Lung (tissue), 12 donors: ENCODE measurements around the gene WNT16. TPM values are rescaled to one million over a fixed set of nuclear protein-coding genes. Genes with fewer than 3 reads are reported as not detected.

Experiments
- ATAC-seq: fragments of 200-7000 bp; cut with Tn5 transposase; one replicate; pipeline ENCODE4 v1.9.1; 2020; ENCODE audit warnings: moderate number of reproducible peaks; ENCODE audit not compliant: insufficient read depth, low FRiP score
- DNase-seq, 3 donors: peaks; one replicate each; pipeline ENCODE4 v3.0.0-alpha.2; 2013 to 2017
- H3K27ac ChIP-seq, 2 donors: one replicate each; pipeline ENCODE4 v1.5.1; 2013; ENCODE audit warnings: mild to moderate bottlenecking in 2 of 2, moderate library complexity in 2 of 2, control low read depth in 1 of 2, inconsistent platforms in 1 of 2, low read depth in 1 of 2, low read length in 1 of 2
- H3K27me3 ChIP-seq, 3 donors: one replicate each; pipeline ENCODE4 v1.5.1; 2013; ENCODE audit warnings: low read length in 2 of 3; ENCODE audit not compliant: control insufficient read depth in 3 of 3, insufficient read depth in 3 of 3
- H3K36me3 ChIP-seq, 4 donors: one replicate each; pipeline ENCODE4 v1.5.1; 2013; ENCODE audit warnings: low read length in 4 of 4, mild to moderate bottlenecking in 1 of 4, moderate library complexity in 1 of 4; ENCODE audit not compliant: control insufficient read depth in 4 of 4, insufficient read depth in 4 of 4
- H3K4me1 ChIP-seq, 5 donors: one replicate each; pipeline ENCODE4 v1.5.1; 2013; ENCODE audit warnings: low read length in 5 of 5, mild to moderate bottlenecking in 2 of 5, moderate library complexity in 1 of 5; ENCODE audit not compliant: control insufficient read depth in 5 of 5, insufficient read depth in 5 of 5
- H3K4me3 ChIP-seq: one replicate; pipeline ENCODE4 v1.5.1; 2013; ENCODE audit warnings: mild to moderate bottlenecking, control low read depth, moderate library complexity
- H3K9ac ChIP-seq, 2 donors: one replicate each; pipeline ENCODE4 v1.5.1; 2013; ENCODE audit warnings: low read length in 2 of 2, control low read depth in 1 of 2; ENCODE audit not compliant: insufficient read depth in 1 of 2
- H3K9me3 ChIP-seq, 4 donors: one replicate each; pipeline ENCODE4 v1.5.1; 2013; ENCODE audit warnings: low read length in 3 of 4, mild to moderate bottlenecking in 1 of 4, moderate library complexity in 1 of 4; ENCODE audit not compliant: control insufficient read depth in 4 of 4, insufficient read depth in 3 of 4
- CTCF ChIP-seq: IDR thresholded peaks from 2 replicates; pipeline ENCODE4 v1.5.1; 2012; ENCODE audit warnings: mild to moderate bottlenecking; ENCODE audit errors: control extremely low read depth, extremely low read depth
- WGBS, 2 donors: extraction: QIAGEN DNeasy Blood & Tissue Kit; methylation state at CpG; one replicate each; pipeline ENCODE4 v1.1.7; 2013; 5-methylcytosine and 5-hydroxymethylcytosine counted together
- polyA plus RNA-seq, 2 donors: library from polyadenylated mRNA; stranded (reverse); fragments of 200-250 nt; gene quantifications; one replicate each; pipeline ENCODE4 v1.2.1, GENCODE V29; 2013
- total RNA-seq, 2 donors: library from RNA; depleted of rRNA in 1 of 2; stranded (reverse); fragments of >200 nt in 1 of 2; gene quantifications; one replicate each; pipeline ENCODE4 v1.2.1, GENCODE V29; 2014 to 2021
- donor health status: control.
- donor health status: control.
- donor health status: Bipolar disorder and iron deficiency.
- donor health status: healthy.
- donor health status: DM: yes; HTN: yes; CAD: no.

WNT16 gene
- total and polyA plus RNA-seq, 4 donors = 0.02 to 0.14 (median 0.09) TPM; not detected in 1

DNA sequence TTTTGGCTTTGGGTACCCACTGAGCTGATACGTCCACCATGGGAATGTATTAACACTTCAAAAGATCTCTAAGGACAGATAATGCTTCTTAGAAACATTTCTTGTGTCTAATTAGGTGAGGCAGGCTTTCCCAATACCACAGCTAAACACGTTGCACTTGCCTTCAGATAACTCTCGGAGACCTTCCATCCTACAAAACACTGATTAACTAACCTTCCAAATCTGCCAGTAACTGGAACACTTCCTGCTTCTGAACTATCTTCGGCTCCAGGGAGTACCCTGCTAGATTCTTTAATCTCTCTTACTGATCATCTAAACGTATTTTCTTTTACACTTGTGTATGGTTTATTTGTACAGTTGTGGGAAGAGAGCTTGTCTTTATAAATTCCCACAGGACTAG is 1.1 kb upstream of the WNT16 start:
- no peak for DNase-seq
- ATAC-seq = no peak

GRCh38 chr7:121329191-121330052 is 622 bp downstream of the WNT16 start:
- 4 to 5% methylated on average over 46 to 47 of the region's 47 CpGs for WGBS, 2 donors
- no peak overlapping the region for H3K9ac ChIP-seq
- H3K4me3 ChIP-seq = no peak overlapping the region
- H3K4me1 ChIP-seq = peaks cover 0 to 16% (median 0%) of the 10 kb centered on the region in 5 donors
- TF ChIP-seq CTCF = no peak
- DNase-seq (peak in 2 of 3 donors; percentile 21 to 22), ATAC-seq (no peak)
- peaks cover 4 to 57% (median 54%) of the 10 kb centered on the region in 3 donors for H3K27me3 ChIP-seq
- H3K36me3 ChIP-seq = no peaks in the 10 kb centered on the region
- peaks cover 0 to 3% (median 0%) of the 10 kb centered on the region in 4 donors for H3K9me3 ChIP-seq
- no peak overlapping the region for H3K27ac ChIP-seq

More for the DNA sequence above, 1.1 kb upstream of the WNT16 start:
- no peaks in the 10 kb centered on the region for H3K36me3 ChIP-seq
- H3K27me3 ChIP-seq = peaks cover 4 to 51% (median 42%) of the 10 kb centered on the region in 3 donors
- peaks cover 0 to 17% (median 4%) of the 10 kb centered on the region in 5 donors for H3K4me1 ChIP-seq
- no peak overlapping the region for H3K27ac ChIP-seq
- no peak overlapping the region for H3K4me3 ChIP-seq
- no peak overlapping the region for H3K9ac ChIP-seq
- WGBS, 2 donors = 80 to 86% methylated on average over 5 of the region's 5 CpGs
- TF ChIP-seq CTCF = no peak
- H3K9me3 ChIP-seq = peaks cover 0 to 3% (median 0%) of the 10 kb centered on the region in 4 donors

GRCh38 chr7:121330053-121330833 is 1.4 kb downstream of the WNT16 start:
- peak; percentile 36 to 40 (median 39) for DNase-seq
- H3K9me3 ChIP-seq = peaks cover 0 to 3% (median 0%) of the 10 kb centered on the region in 4 donors
- H3K9ac ChIP-seq = no peak overlapping the region
- no peaks in the 10 kb centered on the region for H3K36me3 ChIP-seq
- 3% methylated on average over 52 of the region's 52 CpGs for WGBS, 2 donors
- H3K4me1 ChIP-seq = peaks cover 0 to 16% (median 0%) of the 10 kb centered on the region in 5 donors
- ATAC-seq = no peak
- TF ChIP-seq CTCF = no peak
- H3K4me3 ChIP-seq = no peak overlapping the region
- peaks cover 4 to 66% (median 61%) of the 10 kb centered on the region in 3 donors for H3K27me3 ChIP-seq
- H3K27ac ChIP-seq = no peak overlapping the region
